GM19324 (cell line): Measurements from ENCODE around the gene PARP3.

Experiments used
- ATAC-seq: cut with Tn5 transposase; IDR thresholded peaks from one replicate; pipeline ENCODE4 v1.9.1; 2021; ENCODE audit warnings: mild to moderate bottlenecking, moderate library complexity; ENCODE audit not compliant: unreplicated experiment, low FRiP score

Gene PARP3

DNA sequence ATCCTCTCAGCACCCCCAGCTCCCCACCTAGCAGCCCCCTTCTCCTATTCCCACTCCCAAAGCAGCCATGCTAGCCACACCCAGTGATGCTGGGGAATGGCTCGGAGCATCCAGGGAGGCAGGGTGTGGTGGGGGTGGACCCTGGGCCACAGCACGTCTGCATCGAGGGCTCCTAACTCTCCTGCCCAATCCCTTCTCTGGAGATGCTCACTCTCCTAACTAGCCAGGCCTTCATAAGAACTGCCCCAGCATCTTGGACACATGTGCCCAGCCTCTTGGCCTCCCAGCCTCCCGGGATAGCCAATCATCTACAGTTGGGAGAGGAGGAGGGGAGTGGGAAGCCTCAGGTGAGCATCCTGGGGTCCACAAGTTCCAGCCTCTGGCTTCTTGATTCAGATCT lies 22.4 kb downstream of the PARP3 start:
- no peak for ATAC-seq

DNA sequence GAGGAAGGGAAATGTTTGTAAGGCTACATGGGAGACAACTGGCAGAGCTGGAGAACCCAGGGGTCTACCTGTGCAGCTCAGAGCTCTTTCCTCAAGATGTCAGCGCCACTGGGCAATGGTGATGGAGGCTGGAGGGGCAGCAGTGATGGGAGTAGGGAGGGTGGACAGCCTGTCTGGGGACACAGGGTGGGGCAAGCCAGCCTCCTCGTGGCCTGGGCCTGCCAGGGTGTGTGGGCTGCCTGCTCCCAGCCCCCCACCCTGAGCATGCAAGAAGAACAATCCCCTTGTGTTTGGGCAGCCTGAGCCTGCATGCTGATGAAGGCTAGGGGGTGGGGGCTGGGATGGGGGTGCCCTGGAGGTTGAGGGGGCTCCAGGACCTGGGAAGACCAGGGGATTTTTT lies 23.9 kb downstream of the PARP3 start:
- ATAC-seq, result no peak

DNA sequence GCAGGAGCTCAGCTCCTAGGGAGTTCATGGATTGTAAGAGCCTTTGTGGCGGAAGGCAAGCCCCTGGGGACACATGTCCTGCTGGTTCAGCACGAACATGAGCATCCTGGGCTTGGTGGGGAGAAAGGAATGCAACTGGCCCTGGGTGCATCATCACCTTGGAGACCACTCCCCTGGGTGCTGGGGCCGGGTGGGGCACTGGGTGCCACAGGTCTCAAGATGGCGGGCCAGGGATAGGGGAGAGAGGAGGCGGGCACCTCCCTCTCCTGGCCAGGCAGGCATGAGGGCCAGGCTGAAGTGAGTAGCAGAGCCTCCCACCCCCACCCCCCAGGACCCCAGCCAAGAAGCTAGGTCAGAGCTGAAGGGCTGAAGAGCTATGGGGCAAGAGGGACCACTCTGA lies 24.3 kb downstream of the PARP3 start:
- ATAC-seq, result no peak

DNA sequence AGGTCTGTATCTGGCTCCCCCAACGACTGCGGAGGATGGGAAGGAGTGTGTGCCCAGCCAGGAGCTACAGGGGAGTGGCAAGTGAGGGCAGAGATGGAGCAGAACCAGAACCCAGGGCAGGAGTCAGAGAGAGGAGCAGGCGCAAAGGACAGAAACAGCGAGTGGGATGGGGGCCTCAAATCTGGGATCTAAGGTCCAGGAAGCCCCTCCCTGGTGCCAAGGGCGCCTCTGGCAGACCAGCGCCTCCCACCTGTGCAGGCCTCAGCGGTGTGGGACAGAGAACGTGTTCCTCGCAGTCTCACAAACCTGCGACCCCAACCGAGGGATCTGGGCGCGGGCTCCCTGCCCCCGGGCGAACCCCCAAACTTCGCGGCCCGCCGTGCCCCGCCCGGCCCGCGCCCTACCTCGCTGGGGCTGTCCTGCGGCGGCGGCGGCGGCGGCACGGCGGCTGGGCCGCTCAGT lies 24.8 kb downstream of the PARP3 start:
- no peak for ATAC-seq

DNA sequence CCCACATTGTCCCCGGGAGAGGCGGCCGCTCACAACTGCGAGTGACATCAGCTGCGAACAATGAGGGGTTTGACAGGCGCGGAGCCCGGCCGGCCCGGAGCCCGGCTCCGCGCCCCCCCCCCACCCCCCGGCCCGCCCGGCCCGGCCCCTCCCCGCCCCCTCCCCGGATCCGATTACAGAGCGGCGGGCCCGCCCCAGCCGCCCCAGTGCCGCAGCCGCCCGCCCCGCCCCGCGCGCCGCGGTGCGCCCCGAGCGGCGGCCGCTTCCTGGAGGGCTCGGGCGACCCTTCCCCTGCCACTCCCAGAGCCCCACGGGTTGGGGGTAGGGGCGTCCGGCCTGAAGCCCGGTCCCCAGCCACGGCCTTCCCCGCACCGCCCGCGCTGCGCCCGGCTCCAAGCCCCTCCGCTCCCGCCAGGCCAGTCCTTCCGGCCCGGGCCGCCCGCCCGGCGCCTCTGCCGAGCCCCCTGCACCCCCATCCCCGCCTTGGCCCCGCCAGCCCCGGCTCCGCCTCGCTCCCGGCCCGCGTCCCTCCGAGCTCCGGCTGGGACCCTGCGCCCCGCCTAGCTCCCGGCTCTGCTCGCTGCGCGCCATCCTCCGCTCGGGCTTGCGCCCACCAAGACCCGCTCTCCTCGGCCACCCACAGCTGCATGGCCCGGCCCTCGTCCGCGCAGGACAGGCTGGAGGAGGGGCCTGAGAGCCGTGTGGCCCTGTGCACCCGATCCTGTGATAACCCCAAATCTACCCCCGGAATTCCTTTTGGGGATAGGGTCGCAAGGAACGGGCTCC lies 25.4 kb downstream of the PARP3 start, which contains the start of gene PCBP4:
Gene PCBP4, minus strand, starts transcription at position 71 of the 786 bp plus-strand sequence. CDS start 6,214 bp downstream, outside the sequence.
- ATAC-seq, result no peak

DNA sequence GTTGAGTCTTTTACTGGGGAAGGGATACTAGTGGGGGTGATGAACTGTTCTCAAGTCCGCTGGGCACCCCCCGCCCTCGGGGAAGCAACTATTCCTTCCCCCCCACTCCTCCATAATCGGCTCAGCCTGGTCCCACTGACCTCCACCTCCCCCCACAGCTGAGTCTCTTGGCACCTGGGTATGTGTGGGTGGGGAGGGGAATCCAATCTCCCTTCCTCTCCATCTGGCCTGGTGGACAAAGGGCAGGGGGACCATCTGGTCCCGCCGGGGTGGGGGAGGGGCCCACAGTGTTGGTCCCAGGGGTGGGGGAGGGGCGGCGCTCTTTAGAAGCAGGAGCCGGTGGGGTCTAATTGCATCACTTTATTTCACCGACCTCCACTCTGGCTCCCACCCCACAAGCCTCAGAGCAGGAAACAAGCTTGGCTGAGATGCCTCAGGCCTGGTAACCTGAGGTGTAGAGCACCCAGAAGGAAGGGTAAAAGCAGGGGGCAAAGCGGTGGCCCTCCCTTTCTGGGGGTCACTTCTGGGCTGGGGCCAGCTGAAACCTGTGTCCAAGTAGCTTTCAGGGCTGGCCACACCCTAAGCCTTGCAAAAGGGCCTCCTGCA lies 26.1 kb downstream of the PARP3 start:
- no peak for ATAC-seq

DNA sequence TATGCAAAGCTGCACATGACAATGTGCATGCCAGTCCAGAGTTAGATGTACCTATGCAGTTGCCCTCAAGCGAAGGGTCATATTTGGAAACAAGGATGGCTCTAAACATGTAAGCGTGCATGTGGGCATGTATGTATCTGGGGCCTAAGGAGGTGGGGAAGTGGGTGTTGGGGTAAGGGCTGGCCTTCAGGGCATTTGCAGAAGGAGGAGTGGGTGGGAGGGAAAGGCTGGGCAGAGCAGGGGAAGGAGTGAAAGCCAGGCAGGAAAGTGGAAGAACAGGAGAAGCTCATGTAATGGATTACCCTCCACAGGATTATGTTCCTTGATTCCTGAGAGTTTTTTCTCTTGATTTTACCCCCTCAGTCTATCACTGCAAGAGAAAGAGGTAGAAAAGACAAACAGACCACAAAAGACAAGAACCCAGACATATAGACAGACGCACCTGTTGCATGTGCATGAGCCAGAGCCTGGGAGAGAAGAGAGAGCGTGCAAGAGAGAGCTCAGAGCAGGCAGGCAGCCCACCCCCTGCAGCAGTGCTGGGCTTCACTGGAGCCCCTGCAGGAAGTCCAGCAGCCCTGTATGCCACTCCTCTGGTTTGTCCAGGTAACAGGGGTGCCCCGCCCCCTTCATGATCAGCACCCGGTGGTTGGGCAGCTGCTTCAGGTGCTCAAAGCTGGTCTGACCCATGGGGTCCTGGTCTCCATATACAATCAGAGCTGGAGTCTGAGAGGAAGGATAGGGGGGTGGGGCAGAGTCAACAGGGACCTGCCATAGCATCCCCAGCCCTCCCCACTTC lies 26.9 kb downstream of the PARP3 start:
- no peak for ATAC-seq

DNA sequence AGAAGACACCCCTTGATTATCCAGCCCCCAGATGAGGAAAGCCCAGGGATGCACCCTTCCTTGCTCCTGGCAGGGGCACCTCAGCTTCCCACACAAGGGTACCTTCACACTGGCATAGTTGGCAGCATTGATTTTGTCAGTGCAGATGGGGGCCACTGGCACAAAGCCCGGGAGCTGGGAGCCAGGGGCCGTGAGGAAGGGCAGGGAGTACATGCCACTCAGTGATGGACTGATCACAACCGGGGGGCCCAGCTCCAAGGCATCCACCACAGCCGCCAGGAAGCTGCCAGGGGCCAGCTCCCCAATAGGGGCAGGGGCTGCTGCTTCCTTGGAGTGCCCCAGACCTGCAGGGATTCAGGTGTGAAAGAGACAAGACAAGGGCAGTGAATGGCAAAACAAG lies 27.7 kb downstream of the PARP3 start:
- no peak for ATAC-seq

DNA sequence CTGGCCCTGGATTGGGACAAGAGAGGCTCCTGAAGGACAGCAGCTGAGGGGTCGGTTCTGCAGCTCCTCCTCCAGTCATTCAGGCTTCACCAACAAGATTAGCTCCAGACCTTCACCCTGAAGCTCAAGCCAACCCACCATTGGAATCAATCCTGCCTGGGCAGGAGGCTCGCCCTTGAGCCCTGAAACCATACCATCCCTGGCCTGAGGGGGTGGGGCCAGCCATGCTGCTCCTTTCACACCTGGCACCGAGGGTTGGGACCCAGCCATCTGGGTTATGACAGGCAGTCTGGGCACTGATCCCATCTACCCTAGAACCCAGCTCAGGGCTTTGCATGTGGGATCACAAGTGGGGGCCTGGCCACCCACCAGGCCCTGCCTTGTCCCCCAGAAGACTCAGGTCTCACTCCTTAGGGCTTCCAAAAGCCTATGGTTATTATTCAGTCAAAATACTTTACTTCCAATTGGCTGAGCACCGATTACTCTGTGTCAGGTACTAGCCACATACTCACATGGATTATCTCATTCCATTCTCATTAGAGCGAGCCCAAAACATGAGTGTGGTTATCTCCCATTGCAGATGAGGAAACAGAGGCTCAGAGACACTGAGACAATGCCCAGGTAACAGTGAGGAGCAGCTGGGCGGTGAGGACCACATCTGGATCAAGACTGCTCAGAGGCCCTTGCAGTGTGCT lies 28.6 kb downstream of the PARP3 start:
- ATAC-seq, result no peak

DNA sequence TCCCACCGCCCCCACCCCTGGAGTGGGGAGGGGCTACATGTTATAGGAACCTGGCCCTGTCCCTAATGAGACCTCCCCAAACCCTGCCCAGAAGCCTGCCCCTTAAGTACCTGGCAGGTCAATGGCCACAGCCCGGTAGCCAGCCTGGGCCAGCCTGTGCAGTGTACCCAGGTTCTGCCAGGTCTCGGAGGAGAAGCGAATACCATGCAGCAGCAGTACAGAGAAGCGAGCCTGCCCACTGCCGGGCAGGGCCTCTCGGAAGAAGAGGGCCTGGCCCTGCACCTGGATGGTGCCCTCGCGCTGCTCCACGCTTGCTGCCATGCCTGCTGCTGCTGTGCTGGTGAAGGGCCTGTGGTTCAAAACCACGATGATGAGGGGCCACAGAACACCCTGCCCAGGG lies 29.2 kb downstream of the PARP3 start:
- ATAC-seq, result no peak

DNA sequence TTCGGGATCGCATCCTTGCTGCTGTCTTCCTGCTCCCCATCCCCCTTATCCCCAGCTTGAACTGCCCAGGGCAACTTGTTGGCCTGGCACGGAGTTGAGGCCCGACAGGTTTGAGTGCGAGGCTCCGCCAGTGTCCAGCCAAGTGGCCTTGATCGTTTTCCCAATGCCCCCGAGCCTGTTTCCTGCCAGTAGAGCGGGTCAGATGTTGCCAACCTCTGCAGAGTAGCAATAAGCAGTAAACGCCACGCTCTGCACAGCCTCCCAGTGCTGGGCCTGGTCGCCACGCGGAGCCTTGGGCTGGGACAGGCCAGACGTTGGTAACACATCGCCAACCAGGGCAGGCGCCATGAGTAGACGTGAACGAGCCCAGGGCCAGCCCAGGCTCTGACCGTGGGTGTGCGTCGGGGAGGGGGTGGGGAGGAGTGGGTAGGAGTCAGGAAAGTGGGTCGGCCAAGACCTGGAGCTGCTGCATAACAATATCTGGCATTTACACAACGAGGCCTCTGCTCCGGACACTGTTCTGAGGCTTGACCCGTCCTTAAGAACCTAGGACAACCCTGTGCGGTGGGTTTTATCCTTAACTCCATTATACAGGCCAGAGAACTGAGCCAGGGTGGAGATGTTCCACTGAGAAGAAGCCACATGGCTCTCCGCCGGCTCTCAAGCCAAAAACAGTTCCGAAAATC lies 32.3 kb downstream of the PARP3 start:
- ATAC-seq, result no peak

DNA sequence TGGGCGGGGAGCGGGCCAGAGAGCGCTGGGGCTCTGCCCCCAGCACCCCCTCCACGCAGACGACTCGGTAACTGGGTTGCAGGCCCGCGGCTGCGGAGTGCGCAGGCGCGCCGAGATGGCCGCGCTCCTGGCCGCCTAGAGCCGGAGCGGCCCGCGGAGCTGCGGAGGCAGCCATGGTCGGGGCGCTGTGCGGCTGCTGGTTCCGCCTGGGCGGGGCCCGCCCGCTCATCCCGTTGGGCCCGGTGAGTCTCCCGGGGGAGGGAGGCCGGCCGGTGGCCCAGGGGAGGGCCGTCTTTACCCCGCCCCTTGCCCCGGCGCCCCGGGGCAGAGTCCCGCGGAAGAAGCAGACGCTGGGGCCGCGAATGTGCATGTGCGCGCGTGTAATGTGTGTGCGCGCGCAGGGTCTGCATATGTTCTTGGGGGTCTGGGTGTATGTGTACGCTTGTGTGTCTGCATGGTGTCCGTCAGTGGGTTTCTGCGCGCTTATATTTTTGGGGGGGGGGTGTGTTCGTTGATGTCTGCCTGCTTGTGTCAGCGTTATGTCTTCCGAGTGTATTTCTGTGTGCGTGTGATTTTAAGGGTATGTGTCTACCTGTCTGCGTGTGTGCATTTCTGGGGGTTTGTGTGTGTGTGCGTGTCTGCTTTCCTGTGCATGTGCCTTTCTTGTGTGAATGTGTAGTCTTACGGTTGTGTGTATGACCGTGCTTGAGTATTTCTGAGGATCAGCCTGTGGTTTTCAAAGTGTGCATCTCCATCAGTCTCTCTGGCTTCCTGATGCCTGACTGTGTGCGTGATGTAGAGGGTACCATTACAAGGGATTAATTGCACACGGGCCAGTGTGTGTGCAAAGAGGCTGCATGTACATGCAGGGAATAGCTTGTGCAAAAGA lies 33.0 kb downstream of the PARP3 start, which contains the start of gene ABHD14A:
Gene ABHD14A, plus strand, starts transcription at position 102 of the 889 bp plus-strand sequence. Its CDS starts 72 bp downstream, at position 174.
- peak; percentile 67 for ATAC-seq

DNA sequence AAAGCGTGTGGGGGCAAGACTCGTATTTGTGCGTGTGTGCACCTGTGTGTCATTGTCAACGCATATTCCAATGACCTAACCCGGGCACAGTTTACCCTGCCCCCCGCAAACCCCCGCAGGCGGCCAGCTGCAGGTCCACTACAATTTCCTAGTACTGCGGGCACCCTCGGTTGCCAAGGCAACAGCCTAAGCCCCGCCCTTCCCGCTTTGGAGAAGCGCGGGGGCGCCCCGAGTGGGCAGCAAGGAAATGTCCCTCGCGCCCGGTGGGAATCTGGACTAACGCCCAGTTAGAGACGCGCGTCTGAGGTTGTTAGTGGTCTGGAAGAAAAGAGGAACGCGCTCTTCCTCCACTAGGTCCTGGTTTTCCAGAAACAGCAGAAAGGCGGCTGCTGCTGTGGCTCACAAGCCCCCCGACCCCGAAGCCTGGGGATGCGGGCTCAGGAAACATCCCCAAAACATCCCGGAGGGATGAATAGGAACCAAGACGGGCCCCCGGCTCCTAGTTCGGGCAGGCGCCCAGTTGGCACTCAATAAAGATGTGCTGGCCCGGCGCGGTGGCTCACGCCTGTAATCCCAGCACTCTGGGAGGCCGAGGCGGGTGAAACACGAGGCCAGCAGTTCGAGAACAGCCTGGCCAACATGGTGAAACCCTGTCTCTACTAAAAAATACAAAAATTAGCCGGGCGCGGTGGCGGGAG lies 33.8 kb downstream of the PARP3 start:
- no peak for ATAC-seq

DNA sequence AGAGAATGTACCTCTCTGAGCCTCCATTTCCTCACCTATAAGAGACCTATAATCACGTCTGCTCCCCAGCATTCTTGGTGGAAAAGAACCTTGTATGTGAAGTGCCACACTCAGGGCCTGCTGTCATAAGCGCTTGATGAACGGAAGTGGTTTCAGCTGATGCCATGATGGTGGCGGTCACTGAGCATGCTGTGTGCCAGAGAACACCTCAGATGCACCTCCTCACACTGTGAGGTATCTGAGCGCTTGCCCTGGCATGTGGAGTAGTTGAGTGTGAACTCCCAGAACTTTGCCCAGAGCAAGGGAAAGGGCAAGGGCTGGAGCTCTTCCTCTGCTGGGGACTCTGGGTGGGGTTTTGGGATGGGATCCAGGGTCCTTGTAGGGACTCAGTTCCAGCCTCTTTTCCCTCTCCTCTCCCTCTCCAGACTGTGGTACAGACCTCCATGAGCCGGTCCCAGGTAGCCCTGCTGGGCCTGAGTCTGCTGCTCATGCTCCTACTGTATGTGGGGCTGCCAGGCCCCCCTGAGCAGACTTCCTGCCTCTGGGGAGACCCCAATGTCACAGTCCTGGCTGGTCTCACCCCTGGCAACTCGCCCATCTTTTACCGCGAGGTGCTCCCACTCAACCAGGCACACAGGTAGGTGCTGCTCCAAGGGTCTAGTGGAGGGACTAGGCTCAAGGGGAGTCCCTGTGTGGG lies 35.4 kb downstream of the PARP3 start:
- ATAC-seq, result no peak

DNA sequence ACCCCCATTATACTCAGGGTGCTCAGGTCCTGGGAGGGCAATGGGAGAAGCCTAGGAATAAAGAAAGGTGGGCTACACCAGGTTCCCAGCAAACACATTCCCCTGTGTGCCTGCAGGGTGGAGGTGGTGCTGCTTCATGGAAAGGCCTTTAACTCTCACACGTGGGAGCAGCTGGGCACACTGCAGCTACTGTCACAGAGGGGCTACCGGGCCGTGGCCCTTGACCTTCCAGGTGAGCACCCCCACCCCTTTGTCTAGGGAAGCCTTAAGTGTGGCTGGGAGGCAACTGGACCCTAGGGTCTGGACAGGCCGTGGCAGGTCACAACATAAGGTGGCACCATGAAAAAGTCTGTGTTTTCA lies 36.0 kb downstream of the PARP3 start:
- no peak for ATAC-seq

DNA sequence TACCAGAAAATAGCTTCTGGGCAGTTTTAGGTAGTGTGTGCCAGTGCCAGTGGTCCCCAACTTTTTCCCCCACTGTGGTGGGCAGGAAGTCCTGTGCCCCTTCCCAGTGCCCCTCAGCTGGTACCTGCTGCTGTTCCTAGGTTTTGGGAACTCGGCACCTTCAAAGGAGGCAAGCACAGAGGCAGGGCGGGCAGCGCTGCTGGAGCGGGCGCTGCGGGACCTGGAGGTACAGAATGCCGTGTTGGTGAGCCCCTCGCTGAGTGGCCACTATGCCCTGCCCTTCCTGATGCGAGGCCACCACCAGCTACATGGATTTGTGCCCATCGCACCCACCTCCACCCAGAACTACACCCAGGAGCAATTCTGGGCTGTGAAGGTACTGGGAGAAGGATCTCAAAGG lies 38.1 kb downstream of the PARP3 start:
- no peak for ATAC-seq

DNA sequence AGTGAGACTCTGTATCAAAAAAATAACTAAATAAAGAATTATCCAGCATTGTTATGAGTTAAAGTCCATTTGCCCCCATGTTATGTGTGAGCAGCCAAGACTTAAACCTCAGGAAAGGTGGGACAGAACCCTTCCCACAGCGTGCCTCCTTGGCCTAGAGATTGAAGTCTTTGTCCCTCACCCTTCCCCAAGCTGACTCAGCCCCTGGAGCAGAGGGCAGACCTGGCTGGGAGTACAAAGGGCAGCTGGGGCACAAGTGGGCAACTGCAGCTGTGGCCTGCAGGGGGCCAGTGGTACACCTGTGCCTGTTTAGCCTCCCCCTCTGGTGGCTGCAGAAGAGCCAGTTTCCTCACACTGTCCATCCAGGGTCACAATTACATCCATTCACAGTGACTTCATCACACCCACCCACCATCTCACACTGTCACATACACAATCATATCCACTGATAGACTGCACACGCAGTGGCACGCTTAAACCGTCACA lies 40.2 kb downstream of the PARP3 start:
- peak; percentile 43 for ATAC-seq
